HepG2 (cell line): ENCODE measurements around the gene USP36. TPM values are rescaled to one million over a fixed set of nuclear protein-coding genes. Genes with fewer than 3 reads are reported as not detected.
A peak's percentile ranks its signal among the peaks of the same experiment; 100 is the strongest.

Experiments
- ATF7 ChIP-seq, 2 experiments: fragments of 450-650 bp in 1 of 2; sonication (generic) in 1 of 2; formaldehyde crosslinking in 1 of 2; IDR thresholded peaks; 2 replicates each; pipeline versions ENCODE4 v1.4.0 to v1.6.1; 2016 to 2020; ENCODE audit warnings: antibody characterized with exemption in 1 of 2, mild to moderate bottlenecking in 1 of 2, missing genetic modification reagents in 1 of 2
- FIP1L1 ChIP-seq: fragments of 200-400 bp; formaldehyde crosslinking; IDR thresholded peaks from 2 replicates; pipeline ENCODE4 v1.6.1; 2018; ENCODE audit warnings: low read depth, mild to moderate bottlenecking, low read length, moderate library complexity, borderline replicate concordance; ENCODE audit not compliant: insufficient read depth
- KLF16 ChIP-seq, 2 experiments: sonication (generic) in 1 of 2; formaldehyde crosslinking in 1 of 2; IDR thresholded peaks; 2 replicates each; pipeline versions ENCODE4 v1.6.1 to v1.8.0; 2016 to 2023; ENCODE audit warnings: missing genetic modification reagents in 2 of 2, missing compliant biosample characterization in 1 of 2
- MXI1 ChIP-seq: IDR thresholded peaks from 3 replicates; pipeline ENCODE4 v1.6.1; 2012; ENCODE audit warnings: low read depth, low read length, inconsistent platforms, borderline replicate concordance
- PHF20 ChIP-seq: sonication (generic); formaldehyde crosslinking; IDR thresholded peaks from 2 replicates; pipeline ENCODE4 v1.5.0; 2020; ENCODE audit warnings: mild to moderate bottlenecking, missing genetic modification reagents
- SCMH1 ChIP-seq: sonication (generic); formaldehyde crosslinking; IDR thresholded peaks from 2 replicates; pipeline ENCODE4 v1.9.0; 2021; ENCODE audit warnings: missing genetic modification reagents, mild to moderate bottlenecking, borderline replicate concordance
- SOX6 ChIP-seq, 2 experiments: fragments of 450-650 bp in 1 of 2; sonication (generic) in 1 of 2; formaldehyde crosslinking in 1 of 2; IDR thresholded peaks; 2 replicates each; pipeline versions ENCODE4 v1.4.0 to v1.6.1; 2017 to 2020; ENCODE audit warnings: antibody characterized with exemption in 1 of 2, mild to moderate bottlenecking in 1 of 2, missing genetic modification reagents in 1 of 2
- ZFAT ChIP-seq: sonication (generic); formaldehyde crosslinking; conservative IDR thresholded peaks from 2 replicates; pipeline ENCODE4 v1.8.1; 2023; ENCODE audit warnings: missing genetic modification reagents, inconsistent platforms
- ZNF333 ChIP-seq: sonication (generic); formaldehyde crosslinking; IDR thresholded peaks from 2 replicates; pipeline ENCODE4 v1.4.0; 2020; ENCODE audit warnings: mild to moderate bottlenecking, missing genetic modification reagents, borderline replicate concordance
- polyA plus RNA-seq, 8 experiments: library from polyadenylated mRNA; depleted of rRNA in 3 of 8; stranded (reverse) in 7 of 8; unstranded in 1 of 8; fragments of >200 nt; fragmentation: Illumina TruSeq in 4 of 8; extraction: Trizol in 4 of 8; gene quantifications; 2 replicates each; pipeline versions ENCODE4 v1.2.1 to v1.2.3, GENCODE V29; 2011 to 2016; ENCODE audit warnings: low read depth in 4 of 8, missing spikeins in 1 of 8, mixed read lengths in 1 of 8; ENCODE audit not compliant: insufficient read depth in 1 of 8
- total RNA-seq, 5 experiments: library from RNA; depleted of rRNA; stranded (reverse); fragments of >200 nt; fragmentation: Illumina TruSeq; extraction: Trizol; gene quantifications; 2 replicates each; pipeline ENCODE4 v1.2.3, GENCODE V29; 2016; ENCODE audit warnings: low read depth in 1 of 5
- TF ChIP-seq, protein P1 (sequence below), 2 experiments: sonication (generic) in 1 of 2; formaldehyde crosslinking in 1 of 2; IDR thresholded peaks; 2 replicates each; pipeline versions ENCODE4 v1.5.1 to v1.6.1; 2011 to 2020; ENCODE audit warnings: borderline replicate concordance in 1 of 2, low read depth in 1 of 2, low read length in 1 of 2, mild to moderate bottlenecking in 1 of 2, missing genetic modification reagents in 1 of 2, moderate library complexity in 1 of 2
- TF ChIP-seq, protein P2 (sequence below): sonication (generic); formaldehyde crosslinking; IDR thresholded peaks from 2 replicates; pipeline ENCODE4 v1.5.0; 2020; ENCODE audit warnings: mild to moderate bottlenecking, missing genetic modification reagents
- TF ChIP-seq, protein P3 (sequence below): sonication (generic); formaldehyde crosslinking; IDR thresholded peaks from 2 replicates; pipeline ENCODE4 v1.8.0; 2023; ENCODE audit warnings: mild to moderate bottlenecking, missing genetic modification reagents
- TF ChIP-seq, protein P4 (sequence below), 2 experiments: sonication (generic) in 1 of 2; formaldehyde crosslinking in 1 of 2; IDR thresholded peaks; 2 replicates each; pipeline versions ENCODE4 v1.6.1 to v1.9.0; 2014 to 2022; ENCODE audit warnings: antibody characterized with exemption in 1 of 2, borderline replicate concordance in 1 of 2, inconsistent platforms in 1 of 2, low read depth in 1 of 2, missing genetic modification reagents in 1 of 2

USP36 gene
- total and polyA plus RNA-seq, 2 of the 13 experiments (the other 11 are each of a cell fraction or from before 2014, with no cell fraction given): 29.6 to 45.9 TPM

DNA sequence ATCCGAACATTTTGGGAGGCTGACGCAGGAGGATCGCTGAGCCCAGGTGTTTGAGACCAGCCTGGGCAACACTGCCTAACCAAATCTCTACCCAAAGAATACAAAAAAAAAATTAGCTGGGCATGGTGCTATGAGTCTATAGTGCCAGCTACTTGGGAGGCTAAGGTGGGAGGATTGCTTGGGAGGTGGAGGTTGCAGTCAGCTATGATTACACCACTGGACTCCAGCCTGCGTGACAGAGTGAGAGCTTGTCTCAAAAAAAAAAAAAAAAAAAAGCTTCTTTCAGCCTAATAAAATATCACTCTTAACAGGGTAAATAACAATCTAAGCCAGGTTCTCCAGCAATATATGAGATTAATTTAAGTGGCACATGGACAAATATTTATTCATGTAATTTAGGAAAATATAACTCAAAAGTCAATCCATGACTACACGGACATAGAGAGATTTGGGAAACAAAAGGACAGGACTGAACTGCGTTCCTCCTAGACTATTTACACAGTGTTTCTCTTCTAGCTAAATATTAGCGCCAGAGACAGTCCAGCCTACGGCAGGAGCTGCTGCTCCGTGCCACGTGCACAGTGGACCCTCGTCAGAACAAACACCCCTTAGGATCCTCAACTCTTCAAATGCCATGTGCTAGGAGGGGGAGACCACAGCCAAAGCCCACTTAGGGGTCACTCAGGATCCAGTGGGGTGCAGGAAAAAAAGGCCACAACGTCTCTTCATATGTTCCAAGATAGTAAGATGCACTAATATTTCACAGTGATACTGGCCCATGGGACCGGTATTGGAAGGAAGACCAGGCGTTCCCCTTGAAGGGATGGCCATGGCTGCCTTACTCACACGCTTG, 8.7 kb downstream of the USP36 start (continued):
- TF ChIP-seq, protein P1, sequence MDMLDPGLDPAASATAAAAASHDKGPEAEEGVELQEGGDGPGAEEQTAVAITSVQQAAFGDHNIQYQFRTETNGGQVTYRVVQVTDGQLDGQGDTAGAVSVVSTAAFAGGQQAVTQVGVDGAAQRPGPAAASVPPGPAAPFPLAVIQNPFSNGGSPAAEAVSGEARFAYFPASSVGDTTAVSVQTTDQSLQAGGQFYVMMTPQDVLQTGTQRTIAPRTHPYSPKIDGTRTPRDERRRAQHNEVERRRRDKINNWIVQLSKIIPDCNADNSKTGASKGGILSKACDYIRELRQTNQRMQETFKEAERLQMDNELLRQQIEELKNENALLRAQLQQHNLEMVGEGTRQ (IDR thresholded peaks at IDR 0.05; ENCODE audit: low read depth, low read length): no peak
- TF ChIP-seq, protein P1 (CRISPR knock-in tag; IDR thresholded peaks at IDR 0.05; ENCODE audit: borderline replicate concordance): peak; percentile 61; the same call in 1 of the 2 replicates
- TF ChIP-seq, protein P2, sequence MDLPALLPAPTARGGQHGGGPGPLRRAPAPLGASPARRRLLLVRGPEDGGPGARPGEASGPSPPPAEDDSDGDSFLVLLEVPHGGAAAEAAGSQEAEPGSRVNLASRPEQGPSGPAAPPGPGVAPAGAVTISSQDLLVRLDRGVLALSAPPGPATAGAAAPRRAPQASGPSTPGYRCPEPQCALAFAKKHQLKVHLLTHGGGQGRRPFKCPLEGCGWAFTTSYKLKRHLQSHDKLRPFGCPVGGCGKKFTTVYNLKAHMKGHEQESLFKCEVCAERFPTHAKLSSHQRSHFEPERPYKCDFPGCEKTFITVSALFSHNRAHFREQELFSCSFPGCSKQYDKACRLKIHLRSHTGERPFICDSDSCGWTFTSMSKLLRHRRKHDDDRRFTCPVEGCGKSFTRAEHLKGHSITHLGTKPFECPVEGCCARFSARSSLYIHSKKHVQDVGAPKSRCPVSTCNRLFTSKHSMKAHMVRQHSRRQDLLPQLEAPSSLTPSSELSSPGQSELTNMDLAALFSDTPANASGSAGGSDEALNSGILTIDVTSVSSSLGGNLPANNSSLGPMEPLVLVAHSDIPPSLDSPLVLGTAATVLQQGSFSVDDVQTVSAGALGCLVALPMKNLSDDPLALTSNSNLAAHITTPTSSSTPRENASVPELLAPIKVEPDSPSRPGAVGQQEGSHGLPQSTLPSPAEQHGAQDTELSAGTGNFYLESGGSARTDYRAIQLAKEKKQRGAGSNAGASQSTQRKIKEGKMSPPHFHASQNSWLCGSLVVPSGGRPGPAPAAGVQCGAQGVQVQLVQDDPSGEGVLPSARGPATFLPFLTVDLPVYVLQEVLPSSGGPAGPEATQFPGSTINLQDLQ (CRISPR knock-in tag): no peak
- TF ChIP-seq ATF7 (IDR thresholded peaks at IDR 0.05) (no peak), ATF7 (CRISPR knock-in tag; IDR thresholded peaks at IDR 0.05) (no peak), MXI1 (peak; percentile 84; the same call in 1 of the 3 replicates), KLF16 (CRISPR knock-in tag; IDR thresholded peaks at IDR 0.05) (no peak), SCMH1 (no peak), ZNF333 (CRISPR knock-in tag) (no peak; the same call in 1 of the 2 replicates), FIP1L1 (no peak), PHF20 (CRISPR knock-in tag) (no peak), SOX6 (IDR thresholded peaks at IDR 0.05) (no peak), SOX6 (CRISPR knock-in tag; IDR thresholded peaks at IDR 0.05) (peak; percentile 89), ZFAT (no peak)
- TF ChIP-seq, protein P3, sequence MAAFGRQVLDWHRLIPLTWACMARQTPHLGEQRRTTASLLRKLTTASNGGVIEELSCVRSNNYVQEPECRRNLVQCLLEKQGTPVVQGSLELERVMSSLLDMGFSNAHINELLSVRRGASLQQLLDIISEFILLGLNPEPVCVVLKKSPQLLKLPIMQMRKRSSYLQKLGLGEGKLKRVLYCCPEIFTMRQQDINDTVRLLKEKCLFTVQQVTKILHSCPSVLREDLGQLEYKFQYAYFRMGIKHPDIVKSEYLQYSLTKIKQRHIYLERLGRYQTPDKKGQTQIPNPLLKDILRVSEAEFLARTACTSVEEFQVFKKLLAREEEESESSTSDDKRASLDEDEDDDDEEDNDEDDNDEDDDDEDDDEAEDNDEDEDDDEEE: peak; percentile 36; the same call in 1 of the 2 replicates
- TF ChIP-seq, protein P4, sequence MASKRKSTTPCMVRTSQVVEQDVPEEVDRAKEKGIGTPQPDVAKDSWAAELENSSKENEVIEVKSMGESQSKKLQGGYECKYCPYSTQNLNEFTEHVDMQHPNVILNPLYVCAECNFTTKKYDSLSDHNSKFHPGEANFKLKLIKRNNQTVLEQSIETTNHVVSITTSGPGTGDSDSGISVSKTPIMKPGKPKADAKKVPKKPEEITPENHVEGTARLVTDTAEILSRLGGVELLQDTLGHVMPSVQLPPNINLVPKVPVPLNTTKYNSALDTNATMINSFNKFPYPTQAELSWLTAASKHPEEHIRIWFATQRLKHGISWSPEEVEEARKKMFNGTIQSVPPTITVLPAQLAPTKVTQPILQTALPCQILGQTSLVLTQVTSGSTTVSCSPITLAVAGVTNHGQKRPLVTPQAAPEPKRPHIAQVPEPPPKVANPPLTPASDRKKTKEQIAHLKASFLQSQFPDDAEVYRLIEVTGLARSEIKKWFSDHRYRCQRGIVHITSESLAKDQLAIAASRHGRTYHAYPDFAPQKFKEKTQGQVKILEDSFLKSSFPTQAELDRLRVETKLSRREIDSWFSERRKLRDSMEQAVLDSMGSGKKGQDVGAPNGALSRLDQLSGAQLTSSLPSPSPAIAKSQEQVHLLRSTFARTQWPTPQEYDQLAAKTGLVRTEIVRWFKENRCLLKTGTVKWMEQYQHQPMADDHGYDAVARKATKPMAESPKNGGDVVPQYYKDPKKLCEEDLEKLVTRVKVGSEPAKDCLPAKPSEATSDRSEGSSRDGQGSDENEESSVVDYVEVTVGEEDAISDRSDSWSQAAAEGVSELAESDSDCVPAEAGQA (IDR thresholded peaks at IDR 0.05; ENCODE audit: low read depth): 0 out of 2 replicates have a peak, but pooled peaks have one; percentile 26
- TF ChIP-seq, protein P4 (CRISPR knock-in tag; IDR thresholded peaks at IDR 0.05; ENCODE audit: borderline replicate concordance): no peak
